HepG2 (cell line): ENCODE results near the gene CIDEA. TPM values are rescaled to one million over a fixed set of nuclear protein-coding genes. Genes with fewer than 3 reads are reported as not detected.

Experiments
- AGO2 ChIP-seq: fragments of 200-400 bp; formaldehyde crosslinking; optimal IDR thresholded peaks from 2 replicates; pipeline ENCODE3; 2017; ENCODE audit warnings: mild to moderate bottlenecking, low read depth, low read length, moderate library complexity
- EED ChIP-seq: sonication (generic); formaldehyde crosslinking; IDR thresholded peaks from 2 replicates; pipeline ENCODE4 v1.5.0; 2020; ENCODE audit warnings: mild to moderate bottlenecking, missing genetic modification reagents
- HES4 ChIP-seq: sonication (generic); formaldehyde crosslinking; IDR thresholded peaks from 2 replicates; pipeline ENCODE4 v1.9.0; 2021; ENCODE audit warnings: mild to moderate bottlenecking, missing genetic modification reagents, borderline replicate concordance
- KDM2A ChIP-seq: sonication (generic); formaldehyde crosslinking; IDR thresholded peaks from 2 replicates; pipeline ENCODE4 v1.4.0; 2020; ENCODE audit warnings: low read depth, missing genetic modification reagents, borderline replicate concordance
- NAIF1 ChIP-seq: sonication (generic); formaldehyde crosslinking; IDR thresholded peaks from 2 replicates; pipeline ENCODE4 v1.5.0; 2020; ENCODE audit warnings: mild to moderate bottlenecking, missing genetic modification reagents, borderline replicate concordance
- SRSF4 ChIP-seq: fragments of 200-400 bp; formaldehyde crosslinking; IDR thresholded peaks from one replicate; pipeline ENCODE4 v1.6.1; 2018; ENCODE audit warnings: mild to moderate bottlenecking, low read depth, low read length, moderate library complexity; ENCODE audit not compliant: poor library complexity, severe bottlenecking
- ZNF274 ChIP-seq: sonication (generic); formaldehyde crosslinking; IDR thresholded peaks from 2 replicates; pipeline ENCODE4 v1.5.1; 2020; ENCODE audit warnings: mild to moderate bottlenecking, missing genetic modification reagents
- ZNF883 ChIP-seq: sonication (generic); formaldehyde crosslinking; IDR thresholded peaks from 2 replicates; pipeline ENCODE4 v1.5.1; 2020; ENCODE audit warnings: mild to moderate bottlenecking, missing genetic modification reagents; ENCODE audit errors: not compliant biosample characterization
- polyA plus RNA-seq, 8 experiments: library from polyadenylated mRNA; depleted of rRNA in 3 of 8; stranded (reverse) in 7 of 8; unstranded in 1 of 8; fragments of >200 nt; fragmentation: Illumina TruSeq in 4 of 8; extraction: Trizol in 4 of 8; gene quantifications; 2 replicates each; pipeline versions ENCODE4 v1.2.1 to v1.2.3, GENCODE V29; 2011 to 2016; ENCODE audit warnings: low read depth in 4 of 8, missing spikeins in 1 of 8, mixed read lengths in 1 of 8; ENCODE audit not compliant: insufficient read depth in 1 of 8
- total RNA-seq, 5 experiments: library from RNA; depleted of rRNA; stranded (reverse); fragments of >200 nt; fragmentation: Illumina TruSeq; extraction: Trizol; gene quantifications; 2 replicates each; pipeline ENCODE4 v1.2.3, GENCODE V29; 2016; ENCODE audit warnings: low read depth in 1 of 5
- TF ChIP-seq, protein P1 (sequence below): sonication (generic); formaldehyde crosslinking; conservative IDR thresholded peaks from 2 replicates; pipeline ENCODE4 v1.8.0; 2022; ENCODE audit warnings: missing genetic modification reagents
- TF ChIP-seq, protein P2 (sequence below): sonication (generic); formaldehyde crosslinking; IDR thresholded peaks from 2 replicates; pipeline ENCODE4 v1.5.1; 2020; ENCODE audit warnings: missing genetic modification reagents, mild to moderate bottlenecking, borderline replicate concordance
- TF ChIP-seq, protein P3 (sequence below): sonication (generic); formaldehyde crosslinking; IDR thresholded peaks from 2 replicates; pipeline ENCODE4 v1.4.0; 2020; ENCODE audit warnings: missing genetic modification reagents
- TF ChIP-seq, protein P4 (sequence below): sonication (generic); formaldehyde crosslinking; IDR thresholded peaks from 2 replicates; pipeline ENCODE4 v1.4.0; 2020; ENCODE audit warnings: missing genetic modification reagents, borderline replicate concordance
- TF ChIP-seq, protein P5 (sequence below): sonication (generic); formaldehyde crosslinking; IDR thresholded peaks from 2 replicates; pipeline ENCODE4 v1.5.1; 2020; ENCODE audit warnings: mild to moderate bottlenecking, missing genetic modification reagents

The CIDEA gene
- total and polyA plus RNA-seq, 2 of the 13 experiments (the other 11 are each of a cell fraction or from before 2014, with no cell fraction given), result not detected

DNA sequence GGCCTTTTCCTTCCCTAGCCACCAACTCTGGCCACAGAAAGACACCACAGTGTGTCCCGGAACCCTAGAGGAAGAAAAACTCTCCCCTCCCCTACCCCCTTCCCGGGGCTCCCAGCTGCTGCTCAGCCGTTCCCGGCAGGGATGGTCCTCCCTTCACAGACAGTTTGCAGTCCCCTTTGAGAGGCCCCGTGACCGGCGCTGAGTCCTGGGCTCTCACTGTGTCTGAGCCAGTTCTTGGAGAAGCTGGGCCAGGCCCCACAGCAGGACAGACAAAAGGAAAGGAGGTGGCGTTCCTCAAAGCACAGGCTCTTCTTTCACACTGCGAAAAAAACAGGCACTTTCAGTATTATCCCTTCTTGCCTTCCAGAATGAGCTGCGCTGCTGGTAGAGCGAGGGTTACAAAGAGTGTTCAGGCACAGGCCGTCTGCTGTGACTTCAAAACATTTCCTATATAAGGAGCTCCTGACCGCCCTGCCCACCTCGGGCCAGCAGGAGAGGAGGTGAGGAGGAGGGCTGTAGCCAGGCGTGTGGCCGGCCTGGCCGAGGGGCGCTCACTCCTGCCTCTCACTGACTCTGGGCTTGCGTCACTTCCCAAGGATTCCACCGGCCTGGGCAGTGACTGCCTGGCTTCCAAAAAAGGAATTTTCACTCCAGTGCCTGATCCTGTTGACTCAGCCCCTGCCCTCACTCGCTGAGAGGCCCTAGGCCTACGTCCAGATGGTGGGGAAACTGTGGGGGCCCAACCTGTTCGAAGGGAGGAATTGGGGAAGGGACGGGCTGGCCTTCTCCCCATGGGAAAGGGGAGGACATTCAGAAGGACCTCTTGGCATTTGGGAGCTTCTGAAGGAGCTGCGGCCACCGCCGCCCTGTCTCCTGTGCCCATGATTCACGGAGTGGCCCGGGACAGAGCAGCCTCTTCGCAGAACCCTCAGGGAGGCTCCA is 24.9 kb downstream of the CIDEA start (continued):
- TF ChIP-seq EED (CRISPR knock-in tag) (peak; percentile 35; the same call in 1 of the 2 replicates), NAIF1 (CRISPR knock-in tag) (no peak), ZNF274 (CRISPR knock-in tag) (peak; percentile 70; the same call in 1 of the 2 replicates), SRSF4 (no peak), AGO2 (no peak), KDM2A (CRISPR knock-in tag) (no peak), ZNF883 (CRISPR knock-in tag) (peak; percentile 67), HES4 (CRISPR knock-in tag) (no peak)
- TF ChIP-seq, protein P1, sequence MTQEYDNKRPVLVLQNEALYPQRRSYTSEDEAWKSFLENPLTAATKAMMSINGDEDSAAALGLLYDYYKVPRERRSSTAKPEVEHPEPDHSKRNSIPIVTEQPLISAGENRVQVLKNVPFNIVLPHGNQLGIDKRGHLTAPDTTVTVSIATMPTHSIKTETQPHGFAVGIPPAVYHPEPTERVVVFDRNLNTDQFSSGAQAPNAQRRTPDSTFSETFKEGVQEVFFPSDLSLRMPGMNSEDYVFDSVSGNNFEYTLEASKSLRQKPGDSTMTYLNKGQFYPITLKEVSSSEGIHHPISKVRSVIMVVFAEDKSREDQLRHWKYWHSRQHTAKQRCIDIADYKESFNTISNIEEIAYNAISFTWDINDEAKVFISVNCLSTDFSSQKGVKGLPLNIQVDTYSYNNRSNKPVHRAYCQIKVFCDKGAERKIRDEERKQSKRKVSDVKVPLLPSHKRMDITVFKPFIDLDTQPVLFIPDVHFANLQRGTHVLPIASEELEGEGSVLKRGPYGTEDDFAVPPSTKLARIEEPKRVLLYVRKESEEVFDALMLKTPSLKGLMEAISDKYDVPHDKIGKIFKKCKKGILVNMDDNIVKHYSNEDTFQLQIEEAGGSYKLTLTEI, result no peak
- TF ChIP-seq, protein P2, sequence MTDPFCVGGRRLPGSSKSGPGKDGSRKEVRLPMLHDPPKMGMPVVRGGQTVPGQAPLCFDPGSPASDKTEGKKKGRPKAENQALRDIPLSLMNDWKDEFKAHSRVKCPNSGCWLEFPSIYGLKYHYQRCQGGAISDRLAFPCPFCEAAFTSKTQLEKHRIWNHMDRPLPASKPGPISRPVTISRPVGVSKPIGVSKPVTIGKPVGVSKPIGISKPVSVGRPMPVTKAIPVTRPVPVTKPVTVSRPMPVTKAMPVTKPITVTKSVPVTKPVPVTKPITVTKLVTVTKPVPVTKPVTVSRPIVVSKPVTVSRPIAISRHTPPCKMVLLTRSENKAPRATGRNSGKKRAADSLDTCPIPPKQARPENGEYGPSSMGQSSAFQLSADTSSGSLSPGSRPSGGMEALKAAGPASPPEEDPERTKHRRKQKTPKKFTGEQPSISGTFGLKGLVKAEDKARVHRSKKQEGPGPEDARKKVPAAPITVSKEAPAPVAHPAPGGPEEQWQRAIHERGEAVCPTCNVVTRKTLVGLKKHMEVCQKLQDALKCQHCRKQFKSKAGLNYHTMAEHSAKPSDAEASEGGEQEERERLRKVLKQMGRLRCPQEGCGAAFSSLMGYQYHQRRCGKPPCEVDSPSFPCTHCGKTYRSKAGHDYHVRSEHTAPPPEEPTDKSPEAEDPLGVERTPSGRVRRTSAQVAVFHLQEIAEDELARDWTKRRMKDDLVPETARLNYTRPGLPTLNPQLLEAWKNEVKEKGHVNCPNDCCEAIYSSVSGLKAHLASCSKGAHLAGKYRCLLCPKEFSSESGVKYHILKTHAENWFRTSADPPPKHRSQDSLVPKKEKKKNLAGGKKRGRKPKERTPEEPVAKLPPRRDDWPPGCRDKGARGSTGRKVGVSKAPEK (CRISPR knock-in tag), result no peak
- TF ChIP-seq, protein P3, sequence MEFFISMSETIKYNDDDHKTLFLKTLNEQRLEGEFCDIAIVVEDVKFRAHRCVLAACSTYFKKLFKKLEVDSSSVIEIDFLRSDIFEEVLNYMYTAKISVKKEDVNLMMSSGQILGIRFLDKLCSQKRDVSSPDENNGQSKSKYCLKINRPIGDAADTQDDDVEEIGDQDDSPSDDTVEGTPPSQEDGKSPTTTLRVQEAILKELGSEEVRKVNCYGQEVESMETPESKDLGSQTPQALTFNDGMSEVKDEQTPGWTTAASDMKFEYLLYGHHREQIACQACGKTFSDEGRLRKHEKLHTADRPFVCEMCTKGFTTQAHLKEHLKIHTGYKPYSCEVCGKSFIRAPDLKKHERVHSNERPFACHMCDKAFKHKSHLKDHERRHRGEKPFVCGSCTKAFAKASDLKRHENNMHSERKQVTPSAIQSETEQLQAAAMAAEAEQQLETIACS, result no peak
- TF ChIP-seq, protein P4, sequence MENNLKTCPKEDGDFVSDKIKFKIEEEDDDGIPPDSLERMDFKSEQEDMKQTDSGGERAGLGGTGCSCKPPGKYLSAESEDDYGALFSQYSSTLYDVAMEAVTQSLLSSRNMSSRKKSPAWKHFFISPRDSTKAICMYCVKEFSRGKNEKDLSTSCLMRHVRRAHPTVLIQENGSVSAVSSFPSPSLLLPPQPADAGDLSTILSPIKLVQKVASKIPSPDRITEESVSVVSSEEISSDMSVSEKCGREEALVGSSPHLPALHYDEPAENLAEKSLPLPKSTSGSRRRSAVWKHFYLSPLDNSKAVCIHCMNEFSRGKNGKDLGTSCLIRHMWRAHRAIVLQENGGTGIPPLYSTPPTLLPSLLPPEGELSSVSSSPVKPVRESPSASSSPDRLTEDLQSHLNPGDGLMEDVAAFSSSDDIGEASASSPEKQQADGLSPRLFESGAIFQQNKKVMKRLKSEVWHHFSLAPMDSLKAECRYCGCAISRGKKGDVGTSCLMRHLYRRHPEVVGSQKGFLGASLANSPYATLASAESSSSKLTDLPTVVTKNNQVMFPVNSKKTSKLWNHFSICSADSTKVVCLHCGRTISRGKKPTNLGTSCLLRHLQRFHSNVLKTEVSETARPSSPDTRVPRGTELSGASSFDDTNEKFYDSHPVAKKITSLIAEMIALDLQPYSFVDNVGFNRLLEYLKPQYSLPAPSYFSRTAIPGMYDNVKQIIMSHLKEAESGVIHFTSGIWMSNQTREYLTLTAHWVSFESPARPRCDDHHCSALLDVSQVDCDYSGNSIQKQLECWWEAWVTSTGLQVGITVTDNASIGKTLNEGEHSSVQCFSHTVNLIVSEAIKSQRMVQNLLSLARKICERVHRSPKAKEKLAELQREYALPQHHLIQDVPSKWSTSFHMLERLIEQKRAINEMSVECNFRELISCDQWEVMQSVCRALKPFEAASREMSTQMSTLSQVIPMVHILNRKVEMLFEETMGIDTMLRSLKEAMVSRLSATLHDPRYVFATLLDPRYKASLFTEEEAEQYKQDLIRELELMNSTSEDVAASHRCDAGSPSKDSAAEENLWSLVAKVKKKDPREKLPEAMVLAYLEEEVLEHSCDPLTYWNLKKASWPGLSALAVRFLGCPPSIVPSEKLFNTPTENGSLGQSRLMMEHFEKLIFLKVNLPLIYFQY (CRISPR knock-in tag), result 0 out of 2 replicates have a peak, but pooled peaks have one; percentile 36
- TF ChIP-seq, protein P5, sequence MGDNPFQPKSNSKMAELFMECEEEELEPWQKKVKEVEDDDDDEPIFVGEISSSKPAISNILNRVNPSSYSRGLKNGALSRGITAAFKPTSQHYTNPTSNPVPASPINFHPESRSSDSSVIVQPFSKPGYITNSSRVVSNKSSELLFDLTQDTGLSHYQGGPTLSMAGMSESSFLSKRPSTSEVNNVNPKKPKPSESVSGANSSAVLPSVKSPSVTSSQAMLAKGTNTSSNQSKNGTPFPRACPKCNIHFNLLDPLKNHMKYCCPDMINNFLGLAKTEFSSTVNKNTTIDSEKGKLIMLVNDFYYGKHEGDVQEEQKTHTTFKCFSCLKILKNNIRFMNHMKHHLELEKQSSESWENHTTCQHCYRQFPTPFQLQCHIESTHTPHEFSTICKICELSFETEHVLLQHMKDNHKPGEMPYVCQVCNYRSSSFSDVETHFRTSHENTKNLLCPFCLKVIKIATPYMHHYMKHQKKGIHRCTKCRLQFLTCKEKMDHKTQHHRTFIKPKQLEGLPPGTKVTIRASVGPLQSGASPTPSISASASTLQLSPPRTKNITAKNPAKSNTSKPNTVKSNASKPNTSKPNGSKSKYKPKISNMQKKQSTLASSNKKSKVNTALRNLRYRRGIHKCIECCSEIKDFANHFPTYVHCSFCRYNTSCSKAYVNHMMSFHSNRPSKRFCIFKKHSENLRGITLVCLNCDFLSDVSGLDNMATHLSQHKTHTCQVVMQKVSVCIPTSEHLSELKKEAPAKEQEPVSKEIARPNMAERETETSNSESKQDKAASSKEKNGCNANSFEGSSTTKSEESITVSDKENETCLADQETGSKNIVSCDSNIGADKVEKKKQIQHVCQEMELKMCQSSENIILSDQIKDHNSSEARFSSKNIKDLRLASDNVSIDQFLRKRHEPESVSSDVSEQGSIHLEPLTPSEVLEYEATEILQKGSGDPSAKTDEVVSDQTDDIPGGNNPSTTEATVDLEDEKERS (CRISPR knock-in tag), result no peak
